Adrenal gland (tissue), 12 donors: ENCODE measurements around the gene MEAF6. TPM values are rescaled to one million over a fixed set of nuclear protein-coding genes. Genes with fewer than 3 reads are reported as not detected.

Experiments
- DNase-seq, 7 donors: peaks; one replicate each; pipeline ENCODE4 v3.0.0-alpha.2; 2019 to 2020
- H3K27ac ChIP-seq, 5 donors: fragments of 200-600 bp; sonication (generic) in 4 of 5; 1 replicate in 3 of 5; 2 replicates in 2 of 5; pipeline versions ENCODE4 v1.5.1 to v1.8.0; 2016 to 2020; ENCODE audit warnings: mild to moderate bottlenecking in 1 of 5
- H3K27me3 ChIP-seq: fragments of 200-600 bp; 2 replicates; pipeline ENCODE4 v1.8.0; 2021
- H3K36me3 ChIP-seq, 2 donors: fragments of 200-600 bp; replicated peaks in 1 of 2; 1 replicate in 1 of 2; 2 replicates in 1 of 2; pipeline versions ENCODE4 v1.5.1 to v1.8.0; 2018 to 2022
- H3K4me1 ChIP-seq, 2 donors: fragments of 200-600 bp; replicated peaks in 1 of 2; 1 replicate in 1 of 2; 2 replicates in 1 of 2; pipeline versions ENCODE4 v1.5.1 to v1.8.0; 2018 to 2021
- H3K4me3 ChIP-seq, 4 donors: fragments of 200-600 bp; sonication (generic) in 3 of 4; one replicate each; pipeline ENCODE4 v1.5.1; 2016 to 2018
- H3K9me3 ChIP-seq, 3 donors: fragments of 200-600 bp; sonication (generic) in 1 of 3; replicated peaks in 1 of 3; 1 replicate in 2 of 3; 2 replicates in 1 of 3; pipeline versions ENCODE4 v1.5.1 to v1.8.0; 2016 to 2021
- POLR2A ChIP-seq, 2 donors: fragments of 450-650 bp; IDR thresholded peaks; one replicate each; pipeline ENCODE4 v1.6.1; 2017; ENCODE audit warnings: antibody characterized with exemption in 2 of 2, mild to moderate bottlenecking in 2 of 2, moderate library complexity in 1 of 2
- WGBS, 4 donors: extraction: QIAGEN DNeasy Blood & Tissue Kit in 2 of 4; methylation state at CpG; one replicate each; pipeline versions ENCODE4 v1.1.5 to v1.1.7; 2013 to 2017; 5-methylcytosine and 5-hydroxymethylcytosine counted together
- intact Hi-C, 2 donors: fragments of 100-400 bp; cut with DNase I; formaldehyde crosslinking; loops; one replicate each; pipeline versions ENCODE4 v1.14.1 to v1.15.0; 2022 to 2023
- polyA plus RNA-seq, 3 donors: library from polyadenylated mRNA; stranded (reverse); fragments of 200-250 nt in 2 of 3; fragments of 350-450 nt in 1 of 3; fragmentation: Illumina TruSeq in 1 of 3; extraction: RNeasy Lipid Tissue Mini Kit (QIAGEN cat#74804) in 1 of 3; gene quantifications; one replicate each; pipeline ENCODE4 v1.2.3, GENCODE V29; 2013 to 2014
- total RNA-seq, 9 donors: library from RNA; depleted of rRNA in 4 of 9; stranded (reverse); fragments of >200 nt in 4 of 9; fragments of 120-200 nt in 1 of 9; fragmentation: NEBNext Ultra II Directional in 1 of 9; extraction: Animal tissue kit (Norgen Biotek cat#: 25700) in 1 of 9; gene quantifications; one replicate each; pipeline versions ENCODE4 v1.1.0 to v1.2.4, GENCODE V29; 2013 to 2023
- TF ChIP-seq, protein P1 (sequence below), 6 experiments: fragments of 450-650 bp in 4 of 6; fragments of 200-600 bp in 2 of 6; sonication (generic) in 1 of 6; IDR thresholded peaks; 1 replicate in 5 of 6; 2 replicates in 1 of 6; pipeline versions ENCODE4 v1.5.1 to v1.8.0; 2016 to 2021; ENCODE audit warnings: antibody characterized with exemption in 6 of 6, mild to moderate bottlenecking in 2 of 6, moderate library complexity in 1 of 6
- donor health status: healthy with polysubstance abuse.
- donor health status: Bipolar disorder and iron deficiency.
- donor health status: DM: yes; HTN: yes; CAD: no.
- donor health status: DM: no; HTN: no; CAD: no.
- donor health status: DM: no; HTN: no; CAD: no.
- donor health status: DM: yes; HTN: yes; CAD: no.

MEAF6 gene
- total and polyA plus RNA-seq, 12 donors: 37.8 to 74.5 (median 56.0) TPM

GRCh38 chr1:37477946-37478345, 36.6 kb downstream of the MEAF6 start:
- Histone ChIP-seq H3K4me1 (peaks cover 57 to 89% of the 10 kb centered on the region in 2 donors), H3K27ac (peak overlapping the region; percentile 72 to 98 (median 90)), H3K27me3 (no peaks in the 10 kb centered on the region), H3K4me3 (peak overlapping the region in 2 of 4 donors; percentile 20 to 91), H3K36me3 (peaks cover 0 to 45% of the 10 kb centered on the region in 2 donors), H3K9me3 (no peaks in the 10 kb centered on the region)
- TF ChIP-seq, protein P1, sequence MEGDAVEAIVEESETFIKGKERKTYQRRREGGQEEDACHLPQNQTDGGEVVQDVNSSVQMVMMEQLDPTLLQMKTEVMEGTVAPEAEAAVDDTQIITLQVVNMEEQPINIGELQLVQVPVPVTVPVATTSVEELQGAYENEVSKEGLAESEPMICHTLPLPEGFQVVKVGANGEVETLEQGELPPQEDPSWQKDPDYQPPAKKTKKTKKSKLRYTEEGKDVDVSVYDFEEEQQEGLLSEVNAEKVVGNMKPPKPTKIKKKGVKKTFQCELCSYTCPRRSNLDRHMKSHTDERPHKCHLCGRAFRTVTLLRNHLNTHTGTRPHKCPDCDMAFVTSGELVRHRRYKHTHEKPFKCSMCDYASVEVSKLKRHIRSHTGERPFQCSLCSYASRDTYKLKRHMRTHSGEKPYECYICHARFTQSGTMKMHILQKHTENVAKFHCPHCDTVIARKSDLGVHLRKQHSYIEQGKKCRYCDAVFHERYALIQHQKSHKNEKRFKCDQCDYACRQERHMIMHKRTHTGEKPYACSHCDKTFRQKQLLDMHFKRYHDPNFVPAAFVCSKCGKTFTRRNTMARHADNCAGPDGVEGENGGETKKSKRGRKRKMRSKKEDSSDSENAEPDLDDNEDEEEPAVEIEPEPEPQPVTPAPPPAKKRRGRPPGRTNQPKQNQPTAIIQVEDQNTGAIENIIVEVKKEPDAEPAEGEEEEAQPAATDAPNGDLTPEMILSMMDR (IDR thresholded peaks at IDR 0.05): no peak
- no peak for TF ChIP-seq POLR2A (IDR thresholded peaks at IDR 0.05)
- WGBS, 4 donors: 54 to 76% (median 68%) methylated on average over 5 of the region's 5 CpGs
- intact Hi-C loops: no loop called here
- peak in 3 of 7 donors; percentile 28 to 55 (median 28) for DNase-seq

- Histone ChIP-seq H3K4me1 (peaks cover 60 to 89% of the 10 kb centered on the region in 2 donors), H3K27ac (peak overlapping the region; percentile 72 to 98 (median 90)), H3K4me3 (peak overlapping the region in 2 of 4 donors; percentile 20 to 91), H3K9me3 (no peaks in the 10 kb centered on the region), H3K36me3 (peaks cover 0 to 39% of the 10 kb centered on the region in 2 donors), H3K27me3 (no peaks in the 10 kb centered on the region)
- no peak for TF ChIP-seq POLR2A (IDR thresholded peaks at IDR 0.05)
- TF ChIP-seq, protein P1 (IDR thresholded peaks at IDR 0.05): no peak
- intact Hi-C loops: no loop called here
- WGBS, 4 donors: 11 to 20% (median 13%) methylated on average over 8 to 10 of the region's 10 CpGs
- peak in 5 of 7 donors; percentile 46 to 65 (median 58) for DNase-seq
These were observed 37.2 kb downstream of the MEAF6 start for GRCh38 chr1:37477198-37477931.

- peak; percentile 86 to 94 (median 92) for DNase-seq
- Histone ChIP-seq H3K4me3 (peak overlapping the region in 3 of 4 donors; percentile 0 to 91 (median 20)), H3K27me3 (no peaks in the 10 kb centered on the region), H3K27ac (peak overlapping the region; percentile 72 to 98 (median 90)), H3K36me3 (peaks cover 0 to 32% of the 10 kb centered on the region in 2 donors), H3K4me1 (peaks cover 68 to 92% of the 10 kb centered on the region in 2 donors), H3K9me3 (no peaks in the 10 kb centered on the region)
- peak in 1 of 2 donors; percentile 76 for TF ChIP-seq POLR2A (IDR thresholded peaks at IDR 0.05)
- TF ChIP-seq, protein P1 (IDR thresholded peaks at IDR 0.05): no peak
- intact Hi-C loops: no loop called here
- 0 to 11% (median 9%) methylated on average over 1 to 5 of the region's 5 CpGs for WGBS, 4 donors
These were observed 37.9 kb downstream of the MEAF6 start for GRCh38 chr1:37476460-37477197.

DNA sequence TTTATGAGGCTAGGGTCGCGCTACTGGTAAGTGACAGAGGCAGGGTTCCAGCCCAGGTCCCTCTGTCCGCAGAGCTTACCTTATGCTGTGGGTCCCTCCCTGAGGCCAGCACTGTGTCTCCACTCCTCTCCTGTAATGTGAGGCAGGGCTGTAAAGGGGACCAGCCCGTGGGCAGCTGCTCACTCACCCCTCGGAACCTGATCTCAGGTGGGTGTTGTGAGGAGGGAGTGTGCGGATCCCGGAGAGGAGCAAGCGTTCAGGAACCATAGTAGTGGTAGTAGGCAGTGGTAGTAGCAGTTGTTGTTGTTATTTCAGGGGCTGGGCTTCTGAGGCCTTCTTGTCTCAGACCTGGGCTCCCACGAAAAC, 38.5 kb downstream of the MEAF6 start:
- no peak for DNase-seq
- H3K9me3 ChIP-seq: no peaks in the 10 kb centered on the region
- no peaks in the 10 kb centered on the region for H3K27me3 ChIP-seq
- H3K4me3 ChIP-seq: peak overlapping the region in 2 of 4 donors; percentile 41 to 91
- TF ChIP-seq, protein P1 (IDR thresholded peaks at IDR 0.05): no peak
- no peak for TF ChIP-seq POLR2A (IDR thresholded peaks at IDR 0.05)
- H3K4me1 ChIP-seq: peaks cover 70 to 92% of the 10 kb centered on the region in 2 donors
- intact Hi-C loops: no loop called here
- peaks cover 0 to 26% of the 10 kb centered on the region in 2 donors for H3K36me3 ChIP-seq
- peak overlapping the region; percentile 72 to 98 (median 90) for H3K27ac ChIP-seq
- WGBS, 4 donors: 18 to 56% (median 41%) methylated on average over 2 to 9 of the region's 9 CpGs
